SU-DHL-6 (cell line): ENCODE data around the gene IGF1.

Source experiments
- H2AFZ ChIP-seq: fragments of 200-600 bp; sonication (generic); 2 replicates; pipeline ENCODE4 v1.6.1; 2014; ENCODE audit warnings: low read depth, mild to moderate bottlenecking, moderate library complexity, mixed read lengths, antibody characterized with exemption, low read length; ENCODE audit not compliant: severe bottlenecking
- H3F3A ChIP-seq: fragments of 200-600 bp; shearing (Covaris generic); 2 replicates; pipeline ENCODE4 v1.6.0; 2016; ENCODE audit warnings: antibody characterized with exemption, mild to moderate bottlenecking; ENCODE audit not compliant: insufficient read depth
- H3K27ac ChIP-seq: fragments of 200-600 bp; sonication (generic); 2 replicates; pipeline ENCODE4 v1.5.1; 2016; ENCODE audit warnings: low read depth, mild to moderate bottlenecking, low read length, moderate library complexity, mixed read lengths
- H3K27me3 ChIP-seq: fragments of 200-600 bp; sonication (generic), shearing (Covaris generic); 2 replicates; pipeline ENCODE4 v1.6.0; 2014; ENCODE audit warnings: mild to moderate bottlenecking, low read length
- H3K36me3 ChIP-seq: fragments of 200-600 bp; sonication (generic); 2 replicates; pipeline ENCODE4 v1.6.1; 2014; ENCODE audit warnings: mild to moderate bottlenecking, low read length, mixed read lengths
- H3K4me2 ChIP-seq: fragments of 300-600, 200-600 bp; shearing (Covaris generic), sonication (generic); 2 replicates; pipeline ENCODE4 v1.6.0; 2014; ENCODE audit warnings: low read length, low read depth, mild to moderate bottlenecking; ENCODE audit not compliant: poor library complexity, severe bottlenecking
- H3K4me3 ChIP-seq: fragments of 200-600 bp; sonication (generic); 2 replicates; pipeline ENCODE4 v1.5.1; 2014; ENCODE audit warnings: antibody characterized with exemption, low read length, mild to moderate bottlenecking, mixed read lengths; ENCODE audit not compliant: insufficient read depth, poor library complexity, severe bottlenecking
- H3K79me2 ChIP-seq: fragments of 200-600 bp; sonication (generic); 2 replicates; pipeline ENCODE4 v1.6.1; 2014; ENCODE audit warnings: mild to moderate bottlenecking, low read length, moderate library complexity; ENCODE audit not compliant: insufficient read depth
- H3K9ac ChIP-seq: fragments of 200-600 bp; sonication (generic); 2 replicates; pipeline ENCODE4 v1.7.0; 2014; ENCODE audit warnings: mild to moderate bottlenecking, low read length
- H3K9me2 ChIP-seq: fragments of 200-600 bp; sonication (generic); replicated peaks from 2 replicates; pipeline ENCODE4 v1.6.1; 2014; ENCODE audit warnings: low read length; ENCODE audit not compliant: insufficient read depth
- H3K9me3 ChIP-seq: fragments of 200-600 bp; sonication (generic); 2 replicates; pipeline ENCODE4 v1.6.1; 2014; ENCODE audit warnings: low read length, mixed read lengths; ENCODE audit not compliant: insufficient read depth
- H4K20me1 ChIP-seq: fragments of 200-600 bp; sonication (generic); 2 replicates; pipeline ENCODE4 v1.6.1; 2014; ENCODE audit warnings: low read depth, mild to moderate bottlenecking, antibody characterized with exemption, low read length, moderate library complexity, mixed read lengths
- CTCF ChIP-seq: fragments of 200-600 bp; sonication (generic); IDR thresholded peaks from one replicate; pipeline ENCODE4 v1.5.1; 2017; ENCODE audit warnings: antibody characterized with exemption, mild to moderate bottlenecking, low read length, moderate library complexity; ENCODE audit not compliant: insufficient read depth, poor library complexity, severe bottlenecking
- EZH2phosphoT487 ChIP-seq: fragments of 200-600 bp; sonication (generic), shearing (Covaris generic); conservative IDR thresholded peaks from 2 replicates; pipeline ENCODE4 v1.6.1; 2018; ENCODE audit warnings: mild to moderate bottlenecking, antibody characterized with exemption, low read length, moderate library complexity, mixed read lengths

The IGF1 gene

GRCh38 chr12:102439426-102440405 is 40.6 kb downstream of the IGF1 start:
- Histone ChIP-seq H3K79me2 (no peaks in the 10 kb centered on the region), H3K27me3 (no peaks in the 10 kb centered on the region), H3K9me3 (no peaks in the 10 kb centered on the region), H3K27ac (no peak overlapping the region), H3K36me3 (no peaks in the 10 kb centered on the region), H3K9me2 (no peaks in the 10 kb centered on the region), H3K4me2 (no peak overlapping the region), H3K9ac (no peak overlapping the region), H4K20me1 (no peaks in the 10 kb centered on the region), H3K4me3 (no peak overlapping the region), H3F3A (no peaks in the 10 kb centered on the region), H2AFZ (no peak overlapping the region)
- no peak for TF ChIP-seq EZH2phosphoT487
- TF ChIP-seq CTCF: no peak

- no peaks in the 10 kb centered on the region for H3F3A ChIP-seq
- no peak overlapping the region for H2AFZ ChIP-seq
Measured at GRCh38 chr12:102438827-102439210, 41.5 kb downstream of the IGF1 start.

GRCh38 chr12:102438047-102438826 is 42.1 kb downstream of the IGF1 start:
- TF ChIP-seq CTCF (no peak), EZH2phosphoT487 (no peak)
- Histone ChIP-seq H4K20me1 (no peaks in the 10 kb centered on the region), H3F3A (no peaks in the 10 kb centered on the region), H3K4me2 (no peak overlapping the region), H3K36me3 (no peaks in the 10 kb centered on the region), H3K79me2 (no peaks in the 10 kb centered on the region), H3K9me2 (no peaks in the 10 kb centered on the region), H3K9ac (no peak overlapping the region), H3K27me3 (no peaks in the 10 kb centered on the region), H3K9me3 (no peaks in the 10 kb centered on the region), H3K4me3 (no peak overlapping the region), H3K27ac (no peak overlapping the region), H2AFZ (no peak overlapping the region)

More at GRCh38 chr12:102438827-102439210, 41.5 kb downstream of the IGF1 start:
- no peak overlapping the region for H3K4me3 ChIP-seq
- H3K9me3 ChIP-seq: no peaks in the 10 kb centered on the region
- no peaks in the 10 kb centered on the region for H4K20me1 ChIP-seq
- no peaks in the 10 kb centered on the region for H3K27me3 ChIP-seq
- H3K36me3 ChIP-seq: no peaks in the 10 kb centered on the region
- no peaks in the 10 kb centered on the region for H3K9me2 ChIP-seq
- no peak overlapping the region for H3K27ac ChIP-seq
- TF ChIP-seq EZH2phosphoT487 (no peak), CTCF (no peak)
- no peak overlapping the region for H3K9ac ChIP-seq
- no peaks in the 10 kb centered on the region for H3K79me2 ChIP-seq
- no peak overlapping the region for H3K4me2 ChIP-seq
